Cardiac muscle cell (in vitro differentiated cells and primary cell): Measurements from ENCODE around the gene MTMR1. TPM values are rescaled to one million over a fixed set of nuclear protein-coding genes. Genes with fewer than 3 reads are reported as not detected.

ENCODE experiments used
- DNase-seq, 2 donors: peaks; one replicate each; pipeline versions ENCODE4 v3.0.0 to v3.0.0-alpha.2; 2010 to 2017; ENCODE audit warnings: low read depth in 1 of 2, low spot score in 1 of 2
- H3K27ac ChIP-seq: fragments of 200-600 bp; sonication (generic); 2 replicates; pipeline ENCODE4 v1.5.1; 2016
- H3K27me3 ChIP-seq: fragments of 200-600 bp; sonication (generic); 2 replicates; pipeline ENCODE4 v1.6.0; 2016; ENCODE audit warnings: control low read depth
- H3K36me3 ChIP-seq: fragments of 200-600 bp; sonication (generic); 2 replicates; pipeline ENCODE4 v1.5.1; 2016; ENCODE audit warnings: control low read depth
- H3K4me1 ChIP-seq: fragments of 200-600 bp; sonication (generic); 2 replicates; pipeline ENCODE4 v1.8.1; 2017; ENCODE audit warnings: low read depth, mild to moderate bottlenecking, mixed run types
- H3K4me3 ChIP-seq: fragments of 200-600 bp; sonication (generic); 2 replicates; pipeline ENCODE4 v1.5.1; 2016; ENCODE audit warnings: mild to moderate bottlenecking
- H3K9me3 ChIP-seq: fragments of 200-600 bp; sonication (generic); 2 replicates; pipeline ENCODE4 v1.5.1; 2017; ENCODE audit warnings: low read depth, mild to moderate bottlenecking, control low read depth
- polyA plus RNA-seq: library from polyadenylated mRNA; unstranded; fragments of >200 nt; fragmentation: Nextera tagmentation; extraction: Ambion mirVana; gene quantifications from 2 replicates; pipeline ENCODE4 v1.2.1, GENCODE V29; 2016
- total RNA-seq: library from RNA; depleted of rRNA; stranded (reverse); fragments of >200 nt; gene quantifications from 2 replicates; pipeline ENCODE4 v1.2.3, GENCODE V29; 2016
- TF ChIP-seq, protein P1 (sequence below): IDR thresholded peaks from 2 replicates; pipeline ENCODE4 v1.5.1; 2012; ENCODE audit warnings: low read depth, mild to moderate bottlenecking, low read length

Gene MTMR1
- total and polyA plus RNA-seq, 2 experiments from 2014 or later = 20.2 to 22.3 TPM

DNA sequence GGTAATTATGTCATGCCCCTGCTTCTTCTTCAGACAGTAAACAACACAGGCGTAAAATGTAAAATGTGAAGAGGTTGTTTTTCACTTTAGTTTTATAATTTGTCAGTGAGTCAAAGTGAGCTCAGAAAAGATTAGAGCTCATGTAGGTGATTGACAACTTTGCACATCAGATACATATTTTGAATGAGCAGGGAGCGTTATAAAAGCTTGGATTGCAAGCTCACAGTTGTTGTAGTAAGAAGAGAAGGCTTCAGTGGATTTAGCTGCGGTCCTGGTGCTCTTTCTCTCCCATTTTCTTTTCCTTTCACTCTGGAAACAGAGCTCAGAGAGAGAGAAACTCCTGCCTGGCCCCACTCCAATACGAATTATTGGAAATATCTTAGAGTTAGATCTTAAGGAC is 26.4 kb downstream of the MTMR1 start:
- no peak for DNase-seq
- TF ChIP-seq, protein P1, sequence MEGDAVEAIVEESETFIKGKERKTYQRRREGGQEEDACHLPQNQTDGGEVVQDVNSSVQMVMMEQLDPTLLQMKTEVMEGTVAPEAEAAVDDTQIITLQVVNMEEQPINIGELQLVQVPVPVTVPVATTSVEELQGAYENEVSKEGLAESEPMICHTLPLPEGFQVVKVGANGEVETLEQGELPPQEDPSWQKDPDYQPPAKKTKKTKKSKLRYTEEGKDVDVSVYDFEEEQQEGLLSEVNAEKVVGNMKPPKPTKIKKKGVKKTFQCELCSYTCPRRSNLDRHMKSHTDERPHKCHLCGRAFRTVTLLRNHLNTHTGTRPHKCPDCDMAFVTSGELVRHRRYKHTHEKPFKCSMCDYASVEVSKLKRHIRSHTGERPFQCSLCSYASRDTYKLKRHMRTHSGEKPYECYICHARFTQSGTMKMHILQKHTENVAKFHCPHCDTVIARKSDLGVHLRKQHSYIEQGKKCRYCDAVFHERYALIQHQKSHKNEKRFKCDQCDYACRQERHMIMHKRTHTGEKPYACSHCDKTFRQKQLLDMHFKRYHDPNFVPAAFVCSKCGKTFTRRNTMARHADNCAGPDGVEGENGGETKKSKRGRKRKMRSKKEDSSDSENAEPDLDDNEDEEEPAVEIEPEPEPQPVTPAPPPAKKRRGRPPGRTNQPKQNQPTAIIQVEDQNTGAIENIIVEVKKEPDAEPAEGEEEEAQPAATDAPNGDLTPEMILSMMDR = no peak
- Histone ChIP-seq H3K4me1 (no peaks in the 10 kb centered on the region), H3K27ac (no peak overlapping the region), H3K9me3 (no peaks in the 10 kb centered on the region), H3K36me3 (no peaks in the 10 kb centered on the region), H3K4me3 (no peak overlapping the region), H3K27me3 (no peaks in the 10 kb centered on the region)

- H3K27me3 ChIP-seq = no peaks in the 10 kb centered on the region
- no peak overlapping the region for H3K4me3 ChIP-seq
- TF ChIP-seq, protein P1 = no peak
- H3K4me1 ChIP-seq = no peaks in the 10 kb centered on the region
- no peak for DNase-seq
- H3K36me3 ChIP-seq = no peaks in the 10 kb centered on the region
- H3K27ac ChIP-seq = no peak overlapping the region
- no peaks in the 10 kb centered on the region for H3K9me3 ChIP-seq
These were observed 36.8 kb downstream of the MTMR1 start for GRCh38 chrX:150729956-150730355.

DNA sequence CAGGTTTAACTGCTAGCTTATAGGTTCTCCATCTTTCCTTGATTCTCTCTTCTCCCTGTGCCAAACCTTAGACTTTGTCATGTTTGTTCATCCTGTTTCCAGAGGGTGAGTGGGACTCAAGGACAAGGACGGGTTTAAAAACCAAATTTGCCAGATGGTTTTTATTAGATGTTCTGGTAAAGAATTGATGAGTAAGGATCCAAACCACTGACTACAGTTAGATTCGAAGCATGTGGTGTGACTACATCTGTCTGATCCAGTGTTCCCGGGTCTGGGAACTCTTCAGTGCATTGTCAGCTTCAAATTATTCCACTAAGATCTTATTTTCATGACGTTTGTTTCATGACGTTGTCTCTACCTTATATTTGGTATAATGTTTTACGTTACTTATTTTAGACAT is 37.5 kb downstream of the MTMR1 start:
- Histone ChIP-seq H3K4me3 (no peak overlapping the region), H3K9me3 (no peaks in the 10 kb centered on the region), H3K4me1 (no peaks in the 10 kb centered on the region), H3K27ac (no peak overlapping the region), H3K27me3 (no peaks in the 10 kb centered on the region), H3K36me3 (no peaks in the 10 kb centered on the region)
- TF ChIP-seq, protein P1 = no peak
- no peak for DNase-seq

DNA sequence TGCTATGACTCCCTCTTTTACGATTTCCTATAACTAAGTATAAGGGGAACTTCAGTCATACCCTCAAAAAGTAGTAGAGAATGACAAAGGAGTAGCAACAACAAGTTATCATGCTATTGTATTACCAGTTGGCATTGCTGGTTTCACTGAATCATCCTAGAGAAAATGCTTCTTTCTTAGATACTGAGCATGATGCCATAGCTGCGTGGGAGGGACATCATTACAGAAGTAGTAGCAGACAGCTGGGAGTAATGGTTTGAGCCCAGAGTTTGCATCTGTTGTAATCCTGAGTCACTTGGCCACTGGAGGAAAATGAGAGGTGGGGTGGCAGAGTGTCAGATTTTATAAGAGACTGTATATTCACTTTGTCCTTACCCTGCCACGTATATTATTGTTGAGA is 38.6 kb downstream of the MTMR1 start:
- no peaks in the 10 kb centered on the region for H3K36me3 ChIP-seq
- H3K9me3 ChIP-seq = no peaks in the 10 kb centered on the region
- no peak overlapping the region for H3K27ac ChIP-seq
- DNase-seq = peak in 1 of 2 donors; percentile 91
- H3K4me1 ChIP-seq = no peaks in the 10 kb centered on the region
- TF ChIP-seq, protein P1 = no peak
- H3K27me3 ChIP-seq = no peaks in the 10 kb centered on the region
- no peak overlapping the region for H3K4me3 ChIP-seq

DNA sequence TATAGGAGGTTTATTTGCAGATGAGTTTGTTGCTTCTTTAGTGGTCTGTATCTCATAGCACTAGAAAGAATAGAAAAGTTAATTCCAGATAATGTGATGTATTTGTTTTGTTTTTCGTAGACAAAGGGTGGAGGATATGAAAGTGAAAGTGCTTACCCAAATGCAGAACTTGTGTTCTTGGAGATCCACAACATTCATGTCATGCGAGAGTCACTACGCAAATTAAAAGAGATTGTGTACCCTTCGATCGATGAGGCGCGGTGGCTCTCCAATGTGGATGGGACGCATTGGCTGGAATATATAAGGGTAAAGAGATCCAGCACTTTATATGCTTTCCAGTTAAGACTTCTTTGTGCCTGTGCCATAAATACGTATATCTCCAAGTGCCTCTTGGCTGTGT is 43.3 kb downstream of the MTMR1 start:
- no peak for DNase-seq
- H3K27me3 ChIP-seq = no peaks in the 10 kb centered on the region
- no peaks in the 10 kb centered on the region for H3K4me1 ChIP-seq
- H3K36me3 ChIP-seq = no peaks in the 10 kb centered on the region
- no peak overlapping the region for H3K27ac ChIP-seq
- H3K4me3 ChIP-seq = no peak overlapping the region
- TF ChIP-seq, protein P1 = no peak
- H3K9me3 ChIP-seq = no peaks in the 10 kb centered on the region

DNA sequence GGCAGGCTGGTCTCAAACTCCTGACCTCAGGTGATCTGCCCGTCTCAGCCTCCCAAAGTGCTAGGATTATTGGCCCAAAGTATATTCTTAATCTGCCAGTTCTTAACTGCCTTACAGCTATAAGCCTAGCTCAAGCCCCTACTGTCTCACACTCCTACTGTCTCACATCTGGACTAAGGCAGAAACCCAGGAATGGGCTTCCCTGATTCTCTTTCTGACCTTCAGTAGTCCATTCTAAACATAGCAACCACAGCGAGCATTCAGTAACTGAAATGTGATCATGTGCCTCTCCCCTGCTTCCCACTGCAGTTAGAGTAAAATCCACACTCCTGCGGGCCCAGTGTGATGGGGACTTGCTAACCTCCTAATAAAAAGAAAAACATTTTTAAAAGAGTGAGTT is 58.9 kb downstream of the MTMR1 start:
- Histone ChIP-seq H3K27ac (no peak overlapping the region), H3K4me1 (no peaks in the 10 kb centered on the region), H3K9me3 (no peaks in the 10 kb centered on the region), H3K4me3 (no peak overlapping the region), H3K27me3 (no peaks in the 10 kb centered on the region), H3K36me3 (no peaks in the 10 kb centered on the region)
- TF ChIP-seq, protein P1 = no peak
- DNase-seq = peak in 1 of 2 donors; percentile 23
